Measurements from ENCODE around the gene FURIN. TPM values are rescaled to one million over a fixed set of nuclear protein-coding genes. Genes with fewer than 3 reads are reported as not detected.

The FURIN gene
- total RNA-seq, 1 experiment from 2014 or later: 35.1 TPM

GRCh38 chr15:90857883-90858443 is 10.4 kb upstream of the FURIN start:
- Histone ChIP-seq H2BK15ac (ENCODE audit: low read depth, low read length) (no peak overlapping the region), H3K27ac (ENCODE audit: insufficient read length, low read depth, low read length) (no peak overlapping the region), H4K20me1 (ENCODE audit: control insufficient read depth, insufficient read depth, insufficient read length) (no peaks in the 10 kb centered on the region), H3K9me3 (ENCODE audit: control insufficient read depth, low read depth, low read length) (no peaks in the 10 kb centered on the region), H2BK120ac (ENCODE audit: low read depth, low read length, poor library complexity, severe bottlenecking) (no peak overlapping the region), H2BK12ac (ENCODE audit: insufficient read length, low read depth, low read length) (no peak overlapping the region), H3K23ac (ENCODE audit: insufficient read length, low read depth, low read length) (no peak overlapping the region), H3K79me1 (ENCODE audit: insufficient read depth, low read depth, low read length, poor library complexity, severe bottlenecking) (no peaks in the 10 kb centered on the region), H2BK20ac (ENCODE audit: low read depth, low read length, poor library complexity, severe bottlenecking) (no peak overlapping the region), H3K18ac (ENCODE audit: insufficient read length, low read depth, low read length) (no peak overlapping the region), H3K79me2 (ENCODE audit: insufficient read depth, low read length) (no peaks in the 10 kb centered on the region), H2AFZ (ENCODE audit: low read length) (no peak overlapping the region), H3K14ac (ENCODE audit: insufficient read depth, low read length) (no peak overlapping the region), H3T11ph (ENCODE audit: low read length) (no peak overlapping the region), H3K27me3 (ENCODE audit: insufficient read depth, low read length) (no peaks in the 10 kb centered on the region), H3K56ac (ENCODE audit: insufficient read length, low read depth, low read length) (no peak overlapping the region), H2BK5ac (ENCODE audit: insufficient read length, low read length) (no peak overlapping the region), H3K4ac (ENCODE audit: low read depth, low read length) (no peak overlapping the region), H4K8ac (replicated peaks; ENCODE audit: insufficient read length, low read depth, low read length) (no peak overlapping the region), H3K4me1 (ENCODE audit: insufficient read depth, low read length) (peaks cover 2% of the 10 kb centered on the region; the same call in 1 of the 2 replicates), H4K91ac (ENCODE audit: insufficient read length, low read depth, low read length) (no peak overlapping the region), H3K9ac (ENCODE audit: extremely low read depth, insufficient read length, low read length) (no peak overlapping the region), H2AK5ac (ENCODE audit: insufficient read length, low read length) (no peak overlapping the region), H3K4me2 (ENCODE audit: insufficient read depth, insufficient read length, low read length) (no peak overlapping the region), H3K23me2 (ENCODE audit: insufficient read length, low read depth, low read length, poor library complexity, severe bottlenecking) (no peaks in the 10 kb centered on the region), H4K5ac (ENCODE audit: insufficient read length, low read depth, low read length) (no peak overlapping the region)
- H3K4me3 Mint-ChIP-seq: no peak overlapping the region
- WGBS (ENCODE audit: extremely low coverage, insufficient read length, low lambda C conversion rate): no CpG with 5 or more reads among the region's 8 CpGs
- H3K4me1 Mint-ChIP-seq: peaks cover 8 to 9% of the 10 kb centered on the region in 2 experiments
- H3K27ac Mint-ChIP-seq: no peak overlapping the region; a peak in 1 of 7 replicates
- H3K9me3 Mint-ChIP-seq: no peaks in the 10 kb centered on the region; a peak in 1 of 5 replicates
- no peaks in the 10 kb centered on the region for H3K27me3 Mint-ChIP-seq (ENCODE audit: low read depth)
- TF ChIP-seq, protein P1, sequence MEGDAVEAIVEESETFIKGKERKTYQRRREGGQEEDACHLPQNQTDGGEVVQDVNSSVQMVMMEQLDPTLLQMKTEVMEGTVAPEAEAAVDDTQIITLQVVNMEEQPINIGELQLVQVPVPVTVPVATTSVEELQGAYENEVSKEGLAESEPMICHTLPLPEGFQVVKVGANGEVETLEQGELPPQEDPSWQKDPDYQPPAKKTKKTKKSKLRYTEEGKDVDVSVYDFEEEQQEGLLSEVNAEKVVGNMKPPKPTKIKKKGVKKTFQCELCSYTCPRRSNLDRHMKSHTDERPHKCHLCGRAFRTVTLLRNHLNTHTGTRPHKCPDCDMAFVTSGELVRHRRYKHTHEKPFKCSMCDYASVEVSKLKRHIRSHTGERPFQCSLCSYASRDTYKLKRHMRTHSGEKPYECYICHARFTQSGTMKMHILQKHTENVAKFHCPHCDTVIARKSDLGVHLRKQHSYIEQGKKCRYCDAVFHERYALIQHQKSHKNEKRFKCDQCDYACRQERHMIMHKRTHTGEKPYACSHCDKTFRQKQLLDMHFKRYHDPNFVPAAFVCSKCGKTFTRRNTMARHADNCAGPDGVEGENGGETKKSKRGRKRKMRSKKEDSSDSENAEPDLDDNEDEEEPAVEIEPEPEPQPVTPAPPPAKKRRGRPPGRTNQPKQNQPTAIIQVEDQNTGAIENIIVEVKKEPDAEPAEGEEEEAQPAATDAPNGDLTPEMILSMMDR (conservative IDR thresholded peaks at IDR 0.05): no peak
- H3K36me3 Mint-ChIP-seq (ENCODE audit: insufficient read depth in 1 of 3, low read depth in 3 of 3): no peaks in the 10 kb centered on the region
- DNase-seq: no peak
